GM23338 (cell line): ENCODE results near the gene TLR6. TPM values are rescaled to one million over a fixed set of nuclear protein-coding genes. Genes with fewer than 3 reads are reported as not detected.

Source experiments
- ATAC-seq: fragments of 200-7000 bp; cut with Tn5 transposase; 3 replicates; pipeline ENCODE4 v1.9.1; 2020
- DNase-seq: peaks from one replicate; pipeline ENCODE4 v3.0.0-alpha.2; 2015; ENCODE audit warnings: low spot score
- H2AFZ ChIP-seq: fragments of 200-600 bp; sonication (generic); 2 replicates; pipeline ENCODE4 v1.8.0; 2016; ENCODE audit warnings: antibody characterized with exemption, mild to moderate bottlenecking, moderate library complexity
- H3F3A ChIP-seq: fragments of 200-600 bp; sonication (generic); replicated peaks from 2 replicates; pipeline ENCODE4 v1.8.0; 2017; ENCODE audit warnings: antibody characterized with exemption, mixed run types, low read depth
- H3K27ac ChIP-seq: fragments of 200-600 bp; sonication (generic); 2 replicates; pipeline ENCODE4 v1.6.1; 2016; ENCODE audit warnings: low read depth
- H3K27me3 ChIP-seq: fragments of 200-600 bp; sonication (generic); 2 replicates; pipeline ENCODE4 v1.8.0; 2016; ENCODE audit warnings: mild to moderate bottlenecking, mixed run types, moderate library complexity; ENCODE audit not compliant: insufficient read depth
- H3K36me3 ChIP-seq: fragments of 200-600 bp; sonication (generic); 2 replicates; pipeline ENCODE4 v1.8.0; 2016; ENCODE audit warnings: mild to moderate bottlenecking; ENCODE audit not compliant: insufficient read depth
- H3K4me1 ChIP-seq: fragments of 200-600 bp; sonication (generic); 2 replicates; pipeline ENCODE4 v1.8.0; 2016; ENCODE audit warnings: mild to moderate bottlenecking, moderate library complexity; ENCODE audit not compliant: insufficient read depth
- H3K4me2 ChIP-seq: fragments of 200-600 bp; sonication (generic); 2 replicates; pipeline ENCODE4 v1.7.1; 2017; ENCODE audit warnings: mixed run types
- H3K4me3 ChIP-seq: fragments of 200-600 bp; sonication (generic); 2 replicates; pipeline ENCODE4 v1.6.1; 2016; ENCODE audit warnings: mixed run types
- H3K79me2 ChIP-seq: fragments of 200-600 bp; sonication (generic); replicated peaks from 2 replicates; pipeline ENCODE4 v1.8.0; 2017; ENCODE audit warnings: mild to moderate bottlenecking; ENCODE audit not compliant: insufficient read depth
- H3K9me2 ChIP-seq: fragments of 200-600 bp; sonication (generic); 2 replicates; pipeline ENCODE4 v1.8.0; 2017; ENCODE audit not compliant: insufficient read depth
- H4K20me1 ChIP-seq: fragments of 200-600 bp; sonication (generic); replicated peaks from 2 replicates; pipeline ENCODE4 v1.8.0; 2017; ENCODE audit warnings: mild to moderate bottlenecking; ENCODE audit not compliant: insufficient read depth
- H3K27ac Mint-ChIP-seq: 2 replicates; pipeline ENCODE4 v1.8.0; 2020; ENCODE audit warnings: inconsistent platforms, mild to moderate bottlenecking, moderate library complexity, mixed read lengths
- H3K27me3 Mint-ChIP-seq: 3 replicates; pipeline ENCODE4 v1.8.0; 2022; ENCODE audit warnings: low read depth, mild to moderate bottlenecking, moderate library complexity, mixed read lengths, inconsistent platforms; ENCODE audit not compliant: insufficient read depth, poor library complexity
- H3K36me3 Mint-ChIP-seq: 3 replicates; pipeline ENCODE4 v1.8.0; 2021; ENCODE audit warnings: low read depth, mild to moderate bottlenecking, inconsistent platforms, moderate library complexity, mixed read lengths
- H3K4me1 Mint-ChIP-seq: 3 replicates; pipeline ENCODE4 v1.8.0; 2020; ENCODE audit warnings: mild to moderate bottlenecking, inconsistent platforms, mixed read lengths
- H3K4me3 Mint-ChIP-seq: 3 replicates; pipeline ENCODE4 v1.8.0; 2021; ENCODE audit warnings: moderate library complexity, mild to moderate bottlenecking, inconsistent platforms, mixed read lengths
- H3K9me3 Mint-ChIP-seq: 3 replicates; pipeline ENCODE4 v1.8.0; 2020; ENCODE audit warnings: moderate library complexity, mild to moderate bottlenecking, inconsistent platforms, mixed read lengths
- EZH2 ChIP-seq: fragments of 200-600 bp; sonication (generic); IDR thresholded peaks from one replicate; pipeline ENCODE4 v1.8.0; 2017; ENCODE audit warnings: antibody characterized with exemption, mild to moderate bottlenecking, low read depth; ENCODE audit not compliant: unreplicated experiment
- POLR2AphosphoS5 ChIP-seq: IDR thresholded peaks from 2 replicates; pipeline ENCODE4 v1.6.1; 2016; ENCODE audit warnings: antibody characterized with exemption, low read depth
- STAT1 ChIP-seq: IDR thresholded peaks from one replicate; pipeline ENCODE4 v1.6.1; 2016; ENCODE audit warnings: antibody characterized with exemption; ENCODE audit not compliant: unreplicated experiment
- polyA plus RNA-seq: library from polyadenylated mRNA; unstranded; fragments of >200 nt; fragmentation: Nextera tagmentation; extraction: Ambion mirVana; gene quantifications from 2 replicates; pipeline ENCODE4 v1.2.1, GENCODE V29; 2016
- total RNA-seq: library from RNA; depleted of rRNA; stranded (reverse); fragments of >200 nt; shearing (Covaris generic); gene quantifications from 2 replicates; pipeline ENCODE4 v1.2.3, GENCODE V29; 2014
- TF ChIP-seq, protein P1 (sequence below): fragments of 250-450 bp; sonication (Bioruptor Pico); IDR thresholded peaks from 2 replicates; pipeline ENCODE4 v1.5.0; 2020; ENCODE audit warnings: mild to moderate bottlenecking, moderate library complexity
- TF ChIP-seq, protein P2 (sequence below): IDR thresholded peaks from one replicate; pipeline ENCODE4 v1.6.1; 2018; ENCODE audit warnings: antibody characterized with exemption; ENCODE audit not compliant: unreplicated experiment
- TF ChIP-seq, protein P3 (sequence below): IDR thresholded peaks from 2 replicates; pipeline ENCODE4 v1.6.1; 2016; ENCODE audit warnings: antibody characterized with exemption

The TLR6 gene
- total and polyA plus RNA-seq, 2 experiments from 2014 or later: 0.14 TPM; not detected in 1

DNA sequence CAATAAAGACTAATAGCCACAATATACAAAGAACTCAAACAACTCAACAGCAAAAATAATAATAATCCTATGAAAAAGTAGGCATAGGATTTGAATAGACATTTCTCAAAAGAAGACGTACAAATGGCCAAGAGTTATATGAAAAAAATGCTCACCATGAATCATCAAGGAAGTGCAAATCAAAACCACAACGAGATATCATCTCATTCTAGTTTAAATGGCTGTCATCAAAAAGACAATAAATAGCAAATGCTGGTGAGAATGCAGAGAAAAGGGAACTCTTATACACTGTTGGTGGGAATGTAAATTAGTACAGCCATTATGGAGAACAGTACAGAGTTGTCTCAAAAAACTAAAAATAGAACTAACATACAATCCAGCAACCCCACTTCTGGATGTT lies 18.8 kb downstream of the TLR6 start (continued):
- TF ChIP-seq, protein P1, sequence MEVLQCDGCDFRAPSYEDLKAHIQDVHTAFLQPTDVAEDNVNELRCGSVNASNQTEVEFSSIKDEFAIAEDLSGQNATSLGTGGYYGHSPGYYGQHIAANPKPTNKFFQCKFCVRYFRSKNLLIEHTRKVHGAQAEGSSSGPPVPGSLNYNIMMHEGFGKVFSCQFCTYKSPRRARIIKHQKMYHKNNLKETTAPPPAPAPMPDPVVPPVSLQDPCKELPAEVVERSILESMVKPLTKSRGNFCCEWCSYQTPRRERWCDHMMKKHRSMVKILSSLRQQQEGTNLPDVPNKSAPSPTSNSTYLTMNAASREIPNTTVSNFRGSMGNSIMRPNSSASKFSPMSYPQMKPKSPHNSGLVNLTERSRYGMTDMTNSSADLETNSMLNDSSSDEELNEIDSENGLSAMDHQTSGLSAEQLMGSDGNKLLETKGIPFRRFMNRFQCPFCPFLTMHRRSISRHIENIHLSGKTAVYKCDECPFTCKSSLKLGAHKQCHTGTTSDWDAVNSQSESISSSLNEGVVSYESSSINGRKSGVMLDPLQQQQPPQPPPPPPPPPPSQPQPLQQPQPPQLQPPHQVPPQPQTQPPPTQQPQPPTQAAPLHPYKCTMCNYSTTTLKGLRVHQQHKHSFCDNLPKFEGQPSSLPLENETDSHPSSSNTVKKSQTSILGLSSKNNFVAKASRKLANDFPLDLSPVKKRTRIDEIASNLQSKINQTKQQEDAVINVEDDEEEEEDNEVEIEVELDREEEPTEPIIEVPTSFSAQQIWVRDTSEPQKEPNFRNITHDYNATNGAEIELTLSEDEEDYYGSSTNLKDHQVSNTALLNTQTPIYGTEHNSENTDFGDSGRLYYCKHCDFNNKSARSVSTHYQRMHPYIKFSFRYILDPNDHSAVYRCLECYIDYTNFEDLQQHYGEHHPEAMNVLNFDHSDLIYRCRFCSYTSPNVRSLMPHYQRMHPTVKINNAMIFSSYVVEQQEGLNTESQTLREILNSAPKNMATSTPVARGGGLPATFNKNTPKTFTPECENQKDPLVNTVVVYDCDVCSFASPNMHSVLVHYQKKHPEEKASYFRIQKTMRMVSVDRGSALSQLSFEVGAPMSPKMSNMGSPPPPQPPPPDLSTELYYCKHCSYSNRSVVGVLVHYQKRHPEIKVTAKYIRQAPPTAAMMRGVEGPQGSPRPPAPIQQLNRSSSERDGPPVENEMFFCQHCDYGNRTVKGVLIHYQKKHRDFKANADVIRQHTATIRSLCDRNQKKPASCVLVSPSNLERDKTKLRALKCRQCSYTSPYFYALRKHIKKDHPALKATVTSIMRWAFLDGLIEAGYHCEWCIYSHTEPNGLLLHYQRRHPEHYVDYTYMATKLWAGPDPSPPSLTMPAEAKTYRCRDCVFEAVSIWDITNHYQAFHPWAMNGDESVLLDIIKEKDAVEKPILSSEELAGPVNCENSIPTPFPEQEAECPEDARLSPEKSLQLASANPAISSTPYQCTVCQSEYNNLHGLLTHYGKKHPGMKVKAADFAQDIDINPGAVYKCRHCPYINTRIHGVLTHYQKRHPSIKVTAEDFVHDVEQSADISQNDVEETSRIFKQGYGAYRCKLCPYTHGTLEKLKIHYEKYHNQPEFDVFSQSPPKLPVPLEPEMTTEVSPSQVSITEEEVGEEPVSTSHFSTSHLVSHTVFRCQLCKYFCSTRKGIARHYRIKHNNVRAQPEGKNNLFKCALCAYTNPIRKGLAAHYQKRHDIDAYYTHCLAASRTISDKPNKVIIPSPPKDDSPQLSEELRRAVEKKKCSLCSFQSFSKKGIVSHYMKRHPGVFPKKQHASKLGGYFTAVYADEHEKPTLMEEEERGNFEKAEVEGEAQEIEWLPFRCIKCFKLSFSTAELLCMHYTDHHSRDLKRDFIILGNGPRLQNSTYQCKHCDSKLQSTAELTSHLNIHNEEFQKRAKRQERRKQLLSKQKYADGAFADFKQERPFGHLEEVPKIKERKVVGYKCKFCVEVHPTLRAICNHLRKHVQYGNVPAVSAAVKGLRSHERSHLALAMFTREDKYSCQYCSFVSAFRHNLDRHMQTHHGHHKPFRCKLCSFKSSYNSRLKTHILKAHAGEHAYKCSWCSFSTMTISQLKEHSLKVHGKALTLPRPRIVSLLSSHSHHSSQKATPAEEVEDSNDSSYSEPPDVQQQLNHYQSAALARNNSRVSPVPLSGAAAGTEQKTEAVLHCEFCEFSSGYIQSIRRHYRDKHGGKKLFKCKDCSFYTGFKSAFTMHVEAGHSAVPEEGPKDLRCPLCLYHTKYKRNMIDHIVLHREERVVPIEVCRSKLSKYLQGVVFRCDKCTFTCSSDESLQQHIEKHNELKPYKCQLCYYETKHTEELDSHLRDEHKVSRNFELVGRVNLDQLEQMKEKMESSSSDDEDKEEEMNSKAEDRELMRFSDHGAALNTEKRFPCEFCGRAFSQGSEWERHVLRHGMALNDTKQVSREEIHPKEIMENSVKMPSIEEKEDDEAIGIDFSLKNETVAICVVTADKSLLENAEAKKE (CRISPR knock-in tag): no peak
- TF ChIP-seq EZH2: no peak

DNA sequence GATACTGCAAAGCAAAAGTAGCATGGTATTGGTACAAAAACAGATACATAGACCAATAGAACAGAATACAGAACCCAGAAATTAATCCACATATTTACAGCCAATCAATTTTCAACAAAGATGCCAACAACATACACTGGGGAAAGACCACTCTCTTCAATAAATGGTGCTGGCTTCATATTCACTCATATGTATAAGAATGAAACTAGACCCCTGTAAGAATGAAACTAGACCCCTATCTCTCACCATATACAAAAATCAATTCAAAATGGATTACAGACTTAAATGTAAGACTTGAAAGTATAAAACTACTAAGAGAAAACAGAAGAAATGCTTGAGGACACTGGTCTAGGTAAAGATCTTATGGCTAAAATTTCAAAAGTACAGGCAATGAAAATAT lies 19.3 kb downstream of the TLR6 start:
- Histone ChIP-seq H3K4me1 (no peaks in the 10 kb centered on the region), H3K4me3 (no peak overlapping the region), H3K4me2 (no peak overlapping the region), H3K27me3 (no peaks in the 10 kb centered on the region), H4K20me1 (no peaks in the 10 kb centered on the region), H2AFZ (no peak overlapping the region), H3K27ac (no peak overlapping the region), H3K9me2 (no peaks in the 10 kb centered on the region), H3K36me3 (no peaks in the 10 kb centered on the region), H3K79me2 (no peaks in the 10 kb centered on the region), H3F3A (no peaks in the 10 kb centered on the region)
- Mint-ChIP-seq H3K9me3 (peaks cover 4% of the 10 kb centered on the region; the same call in 2 of the 3 replicates), H3K4me1 (no peaks in the 10 kb centered on the region; the same call in 2 of the 3 replicates), H3K27me3 (peaks cover 2% of the 10 kb centered on the region), H3K36me3 (no peaks in the 10 kb centered on the region), H3K27ac (no peak overlapping the region), H3K4me3 (no peak overlapping the region)
- ATAC-seq: no peak
- DNase-seq: no peak
- TF ChIP-seq STAT1 (no peak), POLR2AphosphoS5 (no peak)
- TF ChIP-seq, protein P2, sequence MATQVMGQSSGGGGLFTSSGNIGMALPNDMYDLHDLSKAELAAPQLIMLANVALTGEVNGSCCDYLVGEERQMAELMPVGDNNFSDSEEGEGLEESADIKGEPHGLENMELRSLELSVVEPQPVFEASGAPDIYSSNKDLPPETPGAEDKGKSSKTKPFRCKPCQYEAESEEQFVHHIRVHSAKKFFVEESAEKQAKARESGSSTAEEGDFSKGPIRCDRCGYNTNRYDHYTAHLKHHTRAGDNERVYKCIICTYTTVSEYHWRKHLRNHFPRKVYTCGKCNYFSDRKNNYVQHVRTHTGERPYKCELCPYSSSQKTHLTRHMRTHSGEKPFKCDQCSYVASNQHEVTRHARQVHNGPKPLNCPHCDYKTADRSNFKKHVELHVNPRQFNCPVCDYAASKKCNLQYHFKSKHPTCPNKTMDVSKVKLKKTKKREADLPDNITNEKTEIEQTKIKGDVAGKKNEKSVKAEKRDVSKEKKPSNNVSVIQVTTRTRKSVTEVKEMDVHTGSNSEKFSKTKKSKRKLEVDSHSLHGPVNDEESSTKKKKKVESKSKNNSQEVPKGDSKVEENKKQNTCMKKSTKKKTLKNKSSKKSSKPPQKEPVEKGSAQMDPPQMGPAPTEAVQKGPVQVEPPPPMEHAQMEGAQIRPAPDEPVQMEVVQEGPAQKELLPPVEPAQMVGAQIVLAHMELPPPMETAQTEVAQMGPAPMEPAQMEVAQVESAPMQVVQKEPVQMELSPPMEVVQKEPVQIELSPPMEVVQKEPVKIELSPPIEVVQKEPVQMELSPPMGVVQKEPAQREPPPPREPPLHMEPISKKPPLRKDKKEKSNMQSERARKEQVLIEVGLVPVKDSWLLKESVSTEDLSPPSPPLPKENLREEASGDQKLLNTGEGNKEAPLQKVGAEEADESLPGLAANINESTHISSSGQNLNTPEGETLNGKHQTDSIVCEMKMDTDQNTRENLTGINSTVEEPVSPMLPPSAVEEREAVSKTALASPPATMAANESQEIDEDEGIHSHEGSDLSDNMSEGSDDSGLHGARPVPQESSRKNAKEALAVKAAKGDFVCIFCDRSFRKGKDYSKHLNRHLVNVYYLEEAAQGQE: no peak
- TF ChIP-seq, protein P3, sequence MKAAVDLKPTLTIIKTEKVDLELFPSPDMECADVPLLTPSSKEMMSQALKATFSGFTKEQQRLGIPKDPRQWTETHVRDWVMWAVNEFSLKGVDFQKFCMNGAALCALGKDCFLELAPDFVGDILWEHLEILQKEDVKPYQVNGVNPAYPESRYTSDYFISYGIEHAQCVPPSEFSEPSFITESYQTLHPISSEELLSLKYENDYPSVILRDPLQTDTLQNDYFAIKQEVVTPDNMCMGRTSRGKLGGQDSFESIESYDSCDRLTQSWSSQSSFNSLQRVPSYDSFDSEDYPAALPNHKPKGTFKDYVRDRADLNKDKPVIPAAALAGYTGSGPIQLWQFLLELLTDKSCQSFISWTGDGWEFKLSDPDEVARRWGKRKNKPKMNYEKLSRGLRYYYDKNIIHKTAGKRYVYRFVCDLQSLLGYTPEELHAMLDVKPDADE: no peak
